Measurements from ENCODE around the gene FAT1.

DNA sequence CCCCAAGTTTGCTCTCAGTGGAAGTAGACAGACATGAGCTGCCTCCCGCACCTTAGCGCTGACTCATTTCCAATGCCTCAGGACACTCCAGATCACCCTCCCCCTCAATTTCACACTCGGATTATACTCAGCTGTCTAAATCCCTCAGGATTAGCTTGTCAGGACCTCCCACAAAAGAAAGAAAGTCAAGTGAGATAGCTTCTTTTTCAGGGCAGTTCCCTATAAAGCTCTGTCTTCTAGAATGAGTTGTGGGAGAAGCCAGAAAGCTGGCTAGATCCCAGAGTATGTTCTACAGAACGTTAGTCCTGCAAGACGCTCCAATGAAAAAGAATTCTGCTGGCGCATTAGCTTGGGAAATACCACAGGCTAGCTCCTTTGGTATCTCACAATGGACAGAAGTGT is 117.1 kb downstream of the FAT1 start:
- TF ChIP-seq, protein P1, sequence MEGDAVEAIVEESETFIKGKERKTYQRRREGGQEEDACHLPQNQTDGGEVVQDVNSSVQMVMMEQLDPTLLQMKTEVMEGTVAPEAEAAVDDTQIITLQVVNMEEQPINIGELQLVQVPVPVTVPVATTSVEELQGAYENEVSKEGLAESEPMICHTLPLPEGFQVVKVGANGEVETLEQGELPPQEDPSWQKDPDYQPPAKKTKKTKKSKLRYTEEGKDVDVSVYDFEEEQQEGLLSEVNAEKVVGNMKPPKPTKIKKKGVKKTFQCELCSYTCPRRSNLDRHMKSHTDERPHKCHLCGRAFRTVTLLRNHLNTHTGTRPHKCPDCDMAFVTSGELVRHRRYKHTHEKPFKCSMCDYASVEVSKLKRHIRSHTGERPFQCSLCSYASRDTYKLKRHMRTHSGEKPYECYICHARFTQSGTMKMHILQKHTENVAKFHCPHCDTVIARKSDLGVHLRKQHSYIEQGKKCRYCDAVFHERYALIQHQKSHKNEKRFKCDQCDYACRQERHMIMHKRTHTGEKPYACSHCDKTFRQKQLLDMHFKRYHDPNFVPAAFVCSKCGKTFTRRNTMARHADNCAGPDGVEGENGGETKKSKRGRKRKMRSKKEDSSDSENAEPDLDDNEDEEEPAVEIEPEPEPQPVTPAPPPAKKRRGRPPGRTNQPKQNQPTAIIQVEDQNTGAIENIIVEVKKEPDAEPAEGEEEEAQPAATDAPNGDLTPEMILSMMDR (IDR thresholded peaks at IDR 0.05; ENCODE audit: extremely low read depth in 1 of 2, insufficient read depth in 1 of 2, low read depth in 1 of 2, low read length in 2 of 2): no peak
- no peak for TF ChIP-seq POLR2AphosphoS5 (IDR thresholded peaks at IDR 0.05; ENCODE audit: insufficient read depth, low read depth, low read length)
- no peak for TF ChIP-seq MYC (IDR thresholded peaks at IDR 0.05; ENCODE audit: low read depth, low read length)
- TF ChIP-seq, protein P2, sequence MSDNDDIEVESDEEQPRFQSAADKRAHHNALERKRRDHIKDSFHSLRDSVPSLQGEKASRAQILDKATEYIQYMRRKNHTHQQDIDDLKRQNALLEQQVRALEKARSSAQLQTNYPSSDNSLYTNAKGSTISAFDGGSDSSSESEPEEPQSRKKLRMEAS (IDR thresholded peaks at IDR 0.05; ENCODE audit: insufficient read depth, insufficient read length): no peak
- no peak for TF ChIP-seq EZH2 (IDR thresholded peaks at IDR 0.05; ENCODE audit: borderline replicate concordance, low read depth, low read length, severe bottlenecking)
- TF ChIP-seq JUN (IDR thresholded peaks at IDR 0.05; ENCODE audit: borderline replicate concordance, insufficient read depth, insufficient read length, low read depth): no peak
- no peak for TF ChIP-seq POLR2A (IDR thresholded peaks at IDR 0.05; ENCODE audit: low read depth, low read length)
